AG04449 (cell line): ENCODE results near the gene PPM1L.

Source experiments
- CTCF ChIA-PET: fragments of 350-600 bp; formaldehyde crosslinking; extraction: SDS; loops from one replicate; lab custom pipeline; 2021; ENCODE audit warnings: antibody characterized with exemption; lab: Yijun Ruan, JAX
- POLR2A ChIA-PET: fragments of 400-600, 350-600 bp; formaldehyde crosslinking; extraction: SDS; loops from one replicate; lab custom pipeline; 2020; ENCODE audit warnings: antibody characterized with exemption, inconsistent platforms; lab: Yijun Ruan, JAX
- DNase-seq: peaks from one replicate; pipeline ENCODE4 v3.0.0-alpha.2; 2010; ENCODE audit warnings: low read depth, low spot score
- H3K4me3 ChIP-seq: 2 replicates; pipeline ENCODE4 v1.5.1; 2011; ENCODE audit warnings: low read depth, mild to moderate bottlenecking, control low read depth, low read length
- TF ChIP-seq, protein P1 (sequence below): IDR thresholded peaks from one replicate; pipeline ENCODE4 v1.5.1; 2011; ENCODE audit warnings: mild to moderate bottlenecking, moderate library complexity, low read length, control low read depth, inconsistent platforms; ENCODE audit not compliant: insufficient read depth; ENCODE audit errors: missing control alignments

The PPM1L gene

DNA sequence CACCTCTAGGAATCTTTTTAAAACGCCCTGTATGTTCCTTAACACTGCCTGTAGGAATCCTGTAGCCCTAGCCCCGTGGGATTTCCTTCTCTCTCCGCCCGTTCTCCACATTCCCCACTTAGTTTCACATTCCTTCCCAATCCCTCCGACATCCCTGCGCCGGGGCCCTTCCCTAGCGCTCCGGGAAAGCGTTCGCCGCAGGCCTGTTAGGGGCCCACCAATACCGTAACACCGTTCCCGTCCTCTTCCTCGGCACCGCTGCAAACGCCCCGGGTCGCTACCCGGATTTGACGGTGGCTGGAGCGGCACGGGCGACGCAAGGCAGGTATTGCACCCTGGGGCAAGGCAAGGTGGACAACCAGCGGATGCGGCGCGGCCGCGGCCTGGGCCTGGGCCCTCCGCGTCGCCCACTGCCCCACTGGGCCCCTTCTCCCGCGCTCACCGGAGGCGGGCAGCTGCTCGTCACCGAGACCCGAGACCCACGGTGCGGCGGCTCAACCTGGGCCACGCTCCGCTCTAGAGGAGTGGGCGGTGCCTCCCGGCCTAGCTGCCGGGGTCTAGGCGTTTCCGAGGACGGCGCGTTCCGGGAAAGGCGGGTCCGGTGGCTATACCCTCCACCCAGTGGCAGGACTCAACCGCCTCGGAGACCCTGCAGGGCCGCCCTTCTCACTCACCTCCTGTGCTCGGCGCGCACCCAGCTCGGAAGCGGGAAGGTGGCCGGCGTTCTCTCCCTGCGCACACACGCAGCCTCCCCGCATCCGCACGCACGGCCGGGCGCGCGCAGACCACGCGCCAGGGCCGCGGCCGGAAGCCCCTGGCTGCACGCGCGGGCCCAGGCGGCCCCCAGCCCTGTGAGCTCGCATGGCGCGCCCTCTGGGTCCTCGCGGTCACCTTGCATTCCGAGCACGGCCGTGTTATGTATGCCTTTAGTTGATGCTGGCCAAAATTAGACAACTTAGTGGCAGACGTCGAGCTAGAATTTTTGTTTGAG lies 348.8 kb downstream of the PPM1L start, which contains the start of gene B3GALNT1:
B3GALNT1 (minus strand) TSS at position 789 of the 991 bp plus-strand sequence. CDS start 18,595 bp downstream, outside the sequence.
- DNase-seq, result peak; percentile 7
- ChIA-PET CTCF (no interaction called here), POLR2A (interaction anchor here (0.5 to 1.2 kb wide), 2 partner anchors 92 to 116 kb away, joined by 3 read pairs; partner anchors contain the start of gene NMD3)
- TF ChIP-seq, protein P1, sequence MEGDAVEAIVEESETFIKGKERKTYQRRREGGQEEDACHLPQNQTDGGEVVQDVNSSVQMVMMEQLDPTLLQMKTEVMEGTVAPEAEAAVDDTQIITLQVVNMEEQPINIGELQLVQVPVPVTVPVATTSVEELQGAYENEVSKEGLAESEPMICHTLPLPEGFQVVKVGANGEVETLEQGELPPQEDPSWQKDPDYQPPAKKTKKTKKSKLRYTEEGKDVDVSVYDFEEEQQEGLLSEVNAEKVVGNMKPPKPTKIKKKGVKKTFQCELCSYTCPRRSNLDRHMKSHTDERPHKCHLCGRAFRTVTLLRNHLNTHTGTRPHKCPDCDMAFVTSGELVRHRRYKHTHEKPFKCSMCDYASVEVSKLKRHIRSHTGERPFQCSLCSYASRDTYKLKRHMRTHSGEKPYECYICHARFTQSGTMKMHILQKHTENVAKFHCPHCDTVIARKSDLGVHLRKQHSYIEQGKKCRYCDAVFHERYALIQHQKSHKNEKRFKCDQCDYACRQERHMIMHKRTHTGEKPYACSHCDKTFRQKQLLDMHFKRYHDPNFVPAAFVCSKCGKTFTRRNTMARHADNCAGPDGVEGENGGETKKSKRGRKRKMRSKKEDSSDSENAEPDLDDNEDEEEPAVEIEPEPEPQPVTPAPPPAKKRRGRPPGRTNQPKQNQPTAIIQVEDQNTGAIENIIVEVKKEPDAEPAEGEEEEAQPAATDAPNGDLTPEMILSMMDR, result no peak
- peak within 1 kb of the TSS; percentile 79 for H3K4me3 ChIP-seq

DNA sequence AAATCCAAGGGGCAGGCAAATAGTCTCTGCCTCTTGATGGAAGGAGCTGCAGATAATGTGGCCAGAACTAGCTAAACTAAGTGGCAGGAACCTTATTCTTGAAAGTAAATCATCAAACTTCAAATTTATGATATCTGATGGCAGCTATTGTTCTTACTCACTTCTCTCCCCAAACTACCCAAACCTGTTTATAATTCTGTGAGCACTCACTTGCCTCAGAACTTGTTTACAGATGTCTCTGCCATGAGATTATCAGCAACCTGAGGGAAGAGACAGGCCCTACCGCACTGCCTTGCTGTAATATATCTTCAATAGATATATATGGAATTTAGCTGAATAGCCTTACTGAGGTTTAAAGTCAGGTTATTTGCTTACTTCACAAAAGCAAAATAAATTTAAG lies 351.3 kb downstream of the PPM1L start:
- CTCF ChIA-PET, result interaction anchor here (1.0 kb wide), 1 partner anchor 167 kb away, joined by 3 read pairs; no protein-coding TSS in a partner anchor
- H3K4me3 ChIP-seq, result no peak overlapping the region
- TF ChIP-seq, protein P1, result no peak
- POLR2A ChIA-PET, result no interaction called here
- no peak for DNase-seq

DNA sequence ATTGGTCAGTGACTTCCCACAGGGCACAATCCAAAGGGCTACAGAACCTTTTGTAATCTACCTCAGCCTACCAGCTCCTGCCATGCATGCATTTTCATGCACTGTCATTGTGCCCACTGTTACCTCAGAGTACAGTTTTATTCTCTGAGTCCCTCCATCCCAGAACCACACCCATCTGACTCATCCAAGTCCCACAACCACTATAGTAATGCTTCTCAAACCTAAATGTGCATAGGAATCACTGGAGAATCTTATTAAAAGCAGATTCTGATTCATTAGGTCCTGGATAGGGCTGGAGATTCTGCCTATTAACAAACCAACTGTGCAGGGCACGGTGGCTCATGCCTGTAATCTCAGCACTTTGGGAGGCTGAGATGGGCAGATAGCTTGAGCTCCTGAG lies 352.8 kb downstream of the PPM1L start:
- TF ChIP-seq, protein P1, result no peak
- no peak overlapping the region for H3K4me3 ChIP-seq
- CTCF ChIA-PET, result no interaction called here
- DNase-seq, result no peak
- POLR2A ChIA-PET, result no interaction called here

DNA sequence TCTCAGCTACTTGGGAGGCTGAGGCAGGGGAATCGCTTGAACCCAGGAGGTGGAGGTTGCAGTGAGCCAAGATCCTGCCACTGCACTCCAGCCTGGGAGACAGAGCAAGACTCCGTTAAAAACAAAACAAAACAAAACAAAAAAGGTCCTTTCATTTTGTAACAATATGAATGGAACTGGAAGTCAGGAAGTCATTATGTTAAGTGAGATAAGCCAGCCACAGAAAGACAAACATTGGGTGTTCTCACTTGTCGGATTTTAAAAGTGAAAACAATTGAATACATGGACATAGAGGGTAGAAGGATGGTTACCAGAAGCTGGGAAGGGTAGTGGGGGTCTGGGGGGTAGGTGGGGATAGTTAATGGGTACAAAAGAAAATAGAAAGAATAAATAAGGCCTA lies 361.6 kb downstream of the PPM1L start:
- TF ChIP-seq, protein P1, result no peak
- ChIA-PET CTCF (no interaction called here), POLR2A (no interaction called here)
- H3K4me3 ChIP-seq, result no peak overlapping the region
- DNase-seq, result no peak

DNA sequence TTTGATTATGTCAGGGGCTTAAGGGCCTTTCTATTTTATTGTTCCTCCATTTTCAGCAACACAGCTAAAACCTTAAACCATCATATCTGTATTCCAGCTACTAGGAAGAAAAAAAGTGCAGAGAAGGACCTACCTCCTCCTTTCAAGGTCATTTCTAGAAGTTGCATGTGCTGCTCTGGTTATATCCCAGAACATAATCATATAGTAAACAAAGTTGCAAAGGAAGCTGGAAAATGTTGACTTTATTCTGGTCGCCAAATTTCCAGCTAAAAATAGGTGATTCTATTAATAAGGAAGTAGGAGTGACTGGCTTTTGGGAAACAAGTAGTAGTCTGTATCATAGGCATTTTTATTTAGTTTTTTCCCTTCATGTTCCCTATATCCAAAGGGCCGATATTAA lies 370.5 kb downstream of the PPM1L start:
- ChIA-PET CTCF (no interaction called here), POLR2A (no interaction called here)
- no peak for DNase-seq
- TF ChIP-seq, protein P1, result no peak
- no peak overlapping the region for H3K4me3 ChIP-seq
